MM.1S (cell line): Measurements from ENCODE around the gene SYNE1.

Source experiments
- DNase-seq: peaks from one replicate; pipeline ENCODE4 v3.0.0-alpha.2; 2015
- H2AFZ ChIP-seq: fragments of 300-600 bp; sonication (generic); 2 replicates; pipeline ENCODE4 v1.6.0; 2016; ENCODE audit warnings: antibody characterized with exemption, low read length
- H3F3A ChIP-seq: fragments of 300-600 bp; sonication (generic); 2 replicates; pipeline ENCODE4 v1.6.1; 2016; ENCODE audit warnings: mild to moderate bottlenecking, antibody characterized with exemption, low read length, moderate library complexity, mixed read lengths; ENCODE audit not compliant: insufficient read depth
- H3K27ac ChIP-seq: fragments of 300-600 bp; sonication (generic); 2 replicates; pipeline ENCODE4 v1.5.1; 2016; ENCODE audit warnings: mild to moderate bottlenecking, low read length
- H3K27me3 ChIP-seq: fragments of 300-600 bp; sonication (generic); replicated peaks from 2 replicates; pipeline ENCODE4 v1.6.0; 2016; ENCODE audit warnings: low read length; ENCODE audit not compliant: insufficient read depth
- H3K36me3 ChIP-seq: fragments of 300-600 bp; sonication (generic); replicated peaks from 2 replicates; pipeline ENCODE4 v1.6.1; 2016; ENCODE audit warnings: mild to moderate bottlenecking, low read length, mixed read lengths; ENCODE audit not compliant: insufficient read depth
- H3K4me1 ChIP-seq: fragments of 300-600 bp; sonication (generic); 2 replicates; pipeline ENCODE4 v1.6.1; 2016; ENCODE audit warnings: low read length, mixed read lengths
- H3K4me2 ChIP-seq: fragments of 300-600 bp; sonication (generic); 2 replicates; pipeline ENCODE4 v1.6.0; 2016; ENCODE audit warnings: low read depth, low read length
- H3K4me3 ChIP-seq: fragments of 300-600 bp; sonication (generic); 2 replicates; pipeline ENCODE4 v1.5.1; 2016; ENCODE audit warnings: low read length, mixed read lengths
- H3K79me2 ChIP-seq: fragments of 300-600 bp; sonication (generic); 2 replicates; pipeline ENCODE4 v1.6.1; 2016; ENCODE audit warnings: mixed run types, low read length, mixed read lengths
- H3K9ac ChIP-seq: fragments of 300-600 bp; sonication (generic); 2 replicates; pipeline ENCODE4 v1.6.1; 2016; ENCODE audit warnings: low read length, mixed read lengths
- H3K9me2 ChIP-seq: fragments of 300-600 bp; sonication (generic); replicated peaks from 2 replicates; pipeline ENCODE4 v1.6.1; 2016; ENCODE audit warnings: mild to moderate bottlenecking, low read length, mixed read lengths; ENCODE audit not compliant: insufficient read depth
- H3K9me3 ChIP-seq: fragments of 300-600 bp; sonication (generic); replicated peaks from 2 replicates; pipeline ENCODE4 v1.6.1; 2016; ENCODE audit warnings: mild to moderate bottlenecking, low read length, mixed read lengths; ENCODE audit not compliant: insufficient read depth
- H4K20me1 ChIP-seq: fragments of 300-600 bp; sonication (generic); 2 replicates; pipeline ENCODE4 v1.6.1; 2016; ENCODE audit warnings: mild to moderate bottlenecking, low read length, moderate library complexity, mixed read lengths; ENCODE audit not compliant: insufficient read depth
- CTCF ChIP-seq: fragments of 300-600 bp; sonication (generic); IDR thresholded peaks from 2 replicates; pipeline ENCODE4 v1.5.1; 2016; ENCODE audit warnings: antibody characterized with exemption, low read length, mixed read lengths
- EZH2 ChIP-seq: fragments of 300-600 bp; sonication (generic); optimal IDR thresholded peaks from 2 replicates; pipeline ENCODE3; 2017; ENCODE audit warnings: low read depth, mild to moderate bottlenecking, antibody characterized with exemption, low read length, mixed read lengths
- EZH2phosphoT487 ChIP-seq: fragments of 300-600 bp; sonication (generic); IDR thresholded peaks from 2 replicates; pipeline ENCODE4 v1.6.1; 2018; ENCODE audit warnings: antibody characterized with exemption, low read length

The SYNE1 gene

DNA sequence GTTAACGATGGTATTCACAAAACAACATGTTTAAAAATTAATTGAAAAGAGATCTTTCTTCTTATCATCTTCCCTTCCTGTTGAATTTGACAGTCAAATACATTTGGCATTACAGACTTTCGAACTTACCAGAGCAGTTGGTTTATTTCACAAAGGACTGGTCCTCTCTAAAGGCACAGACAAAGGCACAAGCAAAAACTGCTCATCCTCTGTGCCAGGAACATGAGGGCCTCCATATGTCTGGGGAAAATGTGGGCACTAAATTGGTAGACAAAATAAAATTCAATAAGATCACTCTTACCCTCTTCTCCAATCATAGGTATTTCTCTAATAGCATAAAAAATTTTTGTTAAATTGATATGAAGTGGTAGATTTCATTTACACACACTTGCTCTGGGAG is 40.4 kb downstream of the SYNE1 start:
- no peaks in the 10 kb centered on the region for H3K9me3 ChIP-seq
- DNase-seq: no peak
- no peak overlapping the region for H3K4me2 ChIP-seq
- H2AFZ ChIP-seq: no peak overlapping the region
- H3K36me3 ChIP-seq: no peaks in the 10 kb centered on the region
- H3K4me1 ChIP-seq: no peaks in the 10 kb centered on the region
- no peak overlapping the region for H3K9ac ChIP-seq
- H3F3A ChIP-seq: no peaks in the 10 kb centered on the region
- TF ChIP-seq EZH2 (no peak), EZH2phosphoT487 (no peak), CTCF (no peak)
- H3K27me3 ChIP-seq: no peaks in the 10 kb centered on the region
- H4K20me1 ChIP-seq: no peaks in the 10 kb centered on the region
- no peaks in the 10 kb centered on the region for H3K9me2 ChIP-seq
- H3K79me2 ChIP-seq: no peaks in the 10 kb centered on the region
- H3K27ac ChIP-seq: no peak overlapping the region
- H3K4me3 ChIP-seq: no peak overlapping the region

- no peak overlapping the region for H2AFZ ChIP-seq
- no peak overlapping the region for H3K9ac ChIP-seq
- DNase-seq: no peak
- no peak overlapping the region for H3K27ac ChIP-seq
- H3K79me2 ChIP-seq: no peaks in the 10 kb centered on the region
- no peaks in the 10 kb centered on the region for H3K36me3 ChIP-seq
- no peaks in the 10 kb centered on the region for H4K20me1 ChIP-seq
- H3K4me2 ChIP-seq: no peak overlapping the region
- H3K4me1 ChIP-seq: no peaks in the 10 kb centered on the region
- no peaks in the 10 kb centered on the region for H3K27me3 ChIP-seq
- TF ChIP-seq EZH2: no peak
- TF ChIP-seq CTCF: peak; percentile 16; the same call in 1 of the 2 replicates
- H3K4me3 ChIP-seq: no peak overlapping the region
- no peaks in the 10 kb centered on the region for H3K9me2 ChIP-seq
- no peaks in the 10 kb centered on the region for H3F3A ChIP-seq
- no peaks in the 10 kb centered on the region for H3K9me3 ChIP-seq
Observed at GRCh38 chr6:152595499-152595898, 41.7 kb downstream of the SYNE1 start.

DNA sequence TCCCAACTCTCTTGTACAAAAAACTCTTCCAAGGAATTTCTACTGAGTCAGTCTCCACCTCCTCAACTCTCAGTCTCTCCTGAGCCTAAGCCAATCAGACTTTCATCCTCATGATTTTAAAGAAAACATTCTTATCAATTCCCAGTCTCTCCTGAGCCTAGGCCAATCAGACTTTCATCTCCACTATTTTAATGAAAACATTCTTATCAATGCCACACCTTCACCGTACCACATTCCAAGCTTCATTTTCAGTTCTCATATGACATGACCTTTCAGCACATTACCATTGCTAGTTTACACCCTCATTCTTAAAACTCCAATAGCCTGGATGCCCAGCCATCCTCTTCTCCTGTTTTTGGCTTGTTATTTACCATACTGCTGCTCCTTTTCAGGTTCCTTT is 42.5 kb downstream of the SYNE1 start:
- no peak overlapping the region for H2AFZ ChIP-seq
- no peak for DNase-seq
- no peaks in the 10 kb centered on the region for H3K9me2 ChIP-seq
- no peak overlapping the region for H3K27ac ChIP-seq
- H3K4me2 ChIP-seq: no peak overlapping the region
- H3K4me1 ChIP-seq: no peaks in the 10 kb centered on the region
- H4K20me1 ChIP-seq: no peaks in the 10 kb centered on the region
- no peak overlapping the region for H3K4me3 ChIP-seq
- no peaks in the 10 kb centered on the region for H3K27me3 ChIP-seq
- H3K9me3 ChIP-seq: no peaks in the 10 kb centered on the region
- TF ChIP-seq EZH2phosphoT487 (no peak), CTCF (no peak), EZH2 (no peak)
- H3F3A ChIP-seq: no peaks in the 10 kb centered on the region
- no peaks in the 10 kb centered on the region for H3K79me2 ChIP-seq
- H3K36me3 ChIP-seq: no peaks in the 10 kb centered on the region
- H3K9ac ChIP-seq: no peak overlapping the region
